Right ventricle myocardium superior (tissue), 1 donor: ENCODE data around the gene GTPBP6. TPM values are rescaled to one million over a fixed set of nuclear protein-coding genes. Genes with fewer than 3 reads are reported as not detected.
A peak's percentile ranks its signal among the peaks of the same experiment; 100 is the strongest.
"Not testable (repeated sequence)": the region's sequence is repeated elsewhere in the genome, so short reads cannot be mapped to it uniquely, and the experiment has no call there.

Experiments used
- ATAC-seq: fragments of 200-7000 bp; cut with Tn5 transposase; one replicate; pipeline ENCODE4 v1.9.1; 2020; ENCODE audit warnings: mild to moderate bottlenecking; ENCODE audit not compliant: poor library complexity
- DNase-seq: peaks from one replicate; pipeline ENCODE4 v3.0.0-alpha.2; 2020
- intact Hi-C: fragments of 100-400 bp; cut with DNase I; formaldehyde crosslinking; loops from one replicate; pipeline ENCODE4 v1.11.2; 2022
- total RNA-seq: library from RNA; stranded (reverse); fragmentation: NEBNext Ultra II Directional; extraction: Animal tissue kit (Norgen Biotek cat#: 25700); gene quantifications from one replicate; pipeline ENCODE4 v1.2.1, GENCODE V29; 2021
- donor health status: DM: no; HTN: yes; CAD: no; lungs with severe emphysema.

Gene GTPBP6
- total RNA-seq, 1 donor from 2014 or later: 50.8 TPM

GRCh38 chrX:340641-341423 is 22.2 kb upstream of the GTPBP6 start:
- intact Hi-C loops: no loop called here
- ATAC-seq (no peak), DNase-seq (peak; percentile 30)

GRCh38 chrX:340121-340520 is 21.5 kb upstream of the GTPBP6 start:
- DNase-seq: peak; percentile 15
- intact Hi-C loops: no loop called here

GRCh38 chrX:338836-339400 is 20.3 kb upstream of the GTPBP6 start:
- DNase-seq (peak; percentile 31), ATAC-seq (no peak)
- intact Hi-C loops: no loop called here

More at GRCh38 chrX:340121-340520, 21.5 kb upstream of the GTPBP6 start:
- ATAC-seq: no peak

GRCh38 chrX:338281-338835 is 19.8 kb upstream of the GTPBP6 start:
- intact Hi-C loops: no loop called here
- DNase-seq: peak; percentile 38
- ATAC-seq: no peak

- DNase-seq (peak; percentile 30), ATAC-seq (no peak)
- intact Hi-C loops: no loop called here
These were observed 18.8 kb upstream of the GTPBP6 start for GRCh38 chrX:337331-337831.

- ATAC-seq (no peak), DNase-seq (peak; percentile 37)
These were observed 17.6 kb upstream of the GTPBP6 start for GRCh38 chrX:336227-336626.

GRCh38 chrX:335758-336155 is 17.2 kb upstream of the GTPBP6 start:
- DNase-seq (peak; percentile 19), ATAC-seq (no peak)
- intact Hi-C loops: no loop called here

More at GRCh38 chrX:336227-336626, 17.6 kb upstream of the GTPBP6 start:
- intact Hi-C loops: no loop called here

- intact Hi-C loops: no loop called here
- ATAC-seq (no peak), DNase-seq (peak; percentile 34)
These were observed 16.6 kb upstream of the GTPBP6 start for GRCh38 chrX:334971-335757.

DNA sequence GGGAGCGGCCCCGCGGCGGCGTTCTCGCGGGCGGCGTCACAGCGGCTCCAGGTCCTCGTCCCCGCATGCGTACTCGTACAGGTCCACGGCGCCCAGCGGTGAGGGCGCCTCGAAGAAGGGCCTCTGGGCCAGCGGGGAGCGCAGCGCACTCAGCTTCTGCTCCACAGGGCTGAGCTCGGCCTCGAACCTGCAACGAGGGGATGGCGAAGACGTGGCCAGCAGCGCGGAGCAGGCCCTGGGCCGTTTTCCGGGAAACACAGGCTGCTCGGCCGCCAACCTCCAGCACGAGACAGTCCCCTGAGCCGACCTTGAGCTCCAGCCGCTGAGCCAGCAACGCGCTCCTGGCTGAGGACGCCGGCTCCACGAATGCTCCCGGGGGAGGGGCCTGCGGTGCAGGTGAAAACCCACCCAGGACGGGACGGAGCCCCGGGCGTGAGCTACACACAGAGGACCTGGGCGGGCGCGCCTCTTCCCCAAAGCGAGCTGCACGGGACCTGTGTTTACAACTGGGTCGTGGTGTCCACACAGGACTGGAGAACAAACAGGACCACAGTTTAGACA is 15.8 kb upstream of the GTPBP6 start:
- no peak for ATAC-seq
- peak; percentile 34 for DNase-seq
- intact Hi-C loops: no loop called here

GRCh38 chrX:333611-334311 is 15.2 kb upstream of the GTPBP6 start:
- no peak for ATAC-seq
- intact Hi-C loops: no loop called here
- DNase-seq: peak; percentile 24

- ATAC-seq: no peak
- peak; percentile 41 for DNase-seq
- intact Hi-C loops: no loop called here
These were observed 14.5 kb upstream of the GTPBP6 start for GRCh38 chrX:332916-333610.

- no peak for DNase-seq
- ATAC-seq: no peak
- intact Hi-C loops: no loop called here
These were observed 13.9 kb upstream of the GTPBP6 start for GRCh38 chrX:332496-332860.

DNA sequence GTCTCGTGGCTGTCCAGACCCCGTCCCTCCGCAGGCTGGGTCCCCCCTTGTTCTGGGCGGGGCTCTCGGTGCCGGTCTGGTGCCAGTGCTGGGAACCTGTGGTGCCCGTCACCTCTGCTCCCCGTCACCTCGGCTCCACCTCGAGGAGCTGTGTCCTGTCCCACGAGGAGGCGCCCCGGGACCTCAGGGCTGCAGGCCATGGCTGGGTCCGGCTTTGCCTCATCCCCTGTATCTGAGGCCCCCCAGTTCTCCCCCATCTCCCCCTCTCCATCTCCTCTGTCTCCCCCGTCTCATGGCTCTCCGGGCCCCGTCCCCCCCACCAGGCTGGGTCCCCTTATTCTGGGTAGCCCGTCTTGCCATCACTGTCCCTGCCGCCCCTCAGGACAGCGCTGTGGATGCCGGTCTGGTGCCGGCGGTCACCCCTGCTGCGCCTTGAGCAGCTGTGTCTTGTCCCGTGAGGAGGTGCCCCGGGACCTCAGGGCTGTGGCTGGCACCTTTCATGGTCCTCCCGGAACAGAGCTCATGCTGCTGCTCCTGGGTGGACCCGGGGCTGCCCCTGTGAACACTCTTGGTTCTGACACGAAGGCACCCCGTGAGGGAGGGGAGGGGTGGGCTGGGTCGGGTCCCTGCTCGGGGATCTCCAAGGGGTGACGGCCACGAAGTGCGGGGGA is 13.4 kb upstream of the GTPBP6 start:
- intact Hi-C loops: no loop called here
- peak; percentile 35 for DNase-seq
- peak; percentile 28 for ATAC-seq

DNA sequence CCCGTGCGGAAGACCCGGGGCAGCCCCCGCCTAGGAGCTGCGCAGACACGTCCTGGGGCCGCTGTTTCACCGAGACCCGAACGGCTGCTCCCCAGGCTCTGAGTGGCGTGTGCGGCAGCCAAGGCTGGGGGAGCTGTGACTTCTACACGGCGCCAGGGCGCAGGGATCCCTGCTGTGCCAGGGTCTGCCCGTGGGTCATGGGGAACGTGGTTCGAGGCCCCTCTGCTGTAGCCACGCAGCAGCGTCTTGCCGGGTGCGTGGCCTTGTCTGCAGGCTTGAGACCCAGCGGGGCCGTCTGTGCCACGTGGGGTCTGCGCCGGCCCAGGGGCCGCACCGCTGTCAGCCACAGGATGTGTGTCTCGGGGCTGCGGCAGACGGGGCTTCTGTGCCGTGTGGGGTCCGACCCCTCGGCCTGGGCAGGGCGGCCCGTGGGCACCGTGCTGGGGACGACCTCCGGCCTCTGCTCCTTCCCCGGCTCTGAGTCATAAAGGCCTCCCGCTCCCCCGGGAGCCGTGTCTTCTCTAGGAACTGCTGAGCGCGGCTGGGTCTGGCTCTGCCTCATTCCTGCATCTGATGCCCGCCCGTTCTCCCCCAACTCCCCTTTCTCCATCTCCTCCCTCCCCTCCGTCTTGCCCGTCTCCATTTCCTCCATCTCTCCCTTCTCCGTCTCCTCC is 12.7 kb upstream of the GTPBP6 start:
- intact Hi-C loops: no loop called here
- ATAC-seq: peak; percentile 52
- DNase-seq: peak; percentile 59

GRCh38 chrX:330726-331150 is 12.1 kb upstream of the GTPBP6 start:
- intact Hi-C loops: no loop called here
- ATAC-seq: peak; percentile 15

DNA sequence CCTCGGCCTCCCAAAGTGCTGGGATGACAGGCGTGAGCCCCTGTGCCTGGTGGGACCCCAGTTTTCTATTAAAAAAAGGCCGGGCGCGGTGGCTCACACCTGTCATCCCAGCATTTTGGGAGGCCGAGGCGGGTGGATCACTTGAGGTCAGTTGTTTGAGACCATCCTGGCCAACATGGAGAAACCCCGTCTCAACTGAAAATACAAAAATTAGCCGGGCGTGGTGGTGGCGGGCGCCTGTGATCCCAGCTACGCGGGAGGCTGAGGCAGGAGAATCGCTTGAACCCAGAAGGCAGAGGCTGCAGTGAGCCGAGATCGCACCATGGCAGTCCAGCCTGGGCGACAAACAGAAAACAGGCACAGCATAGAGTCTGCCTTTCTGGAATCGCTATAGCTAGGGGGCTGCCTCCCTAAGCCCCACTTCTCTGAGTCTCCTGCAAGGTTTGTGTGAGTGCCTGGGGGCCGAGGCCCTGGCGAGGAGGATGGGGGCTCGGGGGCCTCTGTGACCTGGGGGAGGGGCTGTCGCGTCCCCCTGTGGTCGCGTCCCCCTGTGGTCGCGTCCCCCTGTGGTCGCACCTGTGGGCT is 11.6 kb upstream of the GTPBP6 start:
- DNase-seq: peak; percentile 35
- ATAC-seq, intact Hi-C loops: not testable (repeated sequence)

More at GRCh38 chrX:330726-331150, 12.1 kb upstream of the GTPBP6 start:
- peak; percentile 26 for DNase-seq
